NT2/D1 (cell line): ENCODE measurements around the gene AGBL1.

Experiments
- DNase-seq: peaks from one replicate; pipeline ENCODE4 v3.0.0-alpha.2; 2011; ENCODE audit warnings: low read depth, low spot score
- H3K27me3 ChIP-seq: 2 replicates; pipeline ENCODE4 v1.6.0; 2011; ENCODE audit warnings: mild to moderate bottlenecking; ENCODE audit not compliant: insufficient read length, insufficient read depth
- H3K36me3 ChIP-seq: 2 replicates; pipeline ENCODE4 v1.6.1; 2011; ENCODE audit warnings: mild to moderate bottlenecking, low read length, mixed read lengths; ENCODE audit not compliant: insufficient read depth, insufficient read length
- H3K4me1 ChIP-seq: 2 replicates; pipeline ENCODE4 v1.5.1; 2011; ENCODE audit not compliant: insufficient read depth, insufficient read length
- H3K4me3 ChIP-seq: 2 replicates; pipeline ENCODE4 v1.5.1; 2011; ENCODE audit warnings: low read depth; ENCODE audit not compliant: insufficient read length
- H3K9ac ChIP-seq: 2 replicates; pipeline ENCODE4 v1.6.0; 2011; ENCODE audit warnings: low read depth; ENCODE audit not compliant: insufficient read length
- H3K9me3 ChIP-seq: 2 replicates; pipeline ENCODE4 v1.5.1; 2011; ENCODE audit warnings: mild to moderate bottlenecking, low read length; ENCODE audit not compliant: insufficient read depth
- SUZ12 ChIP-seq: IDR thresholded peaks from 2 replicates; pipeline ENCODE4 v1.6.1; 2011; ENCODE audit not compliant: insufficient read length, insufficient read depth; ENCODE audit errors: extremely low read depth
- YY1 ChIP-seq: IDR thresholded peaks from 2 replicates; pipeline ENCODE4 v1.6.1; 2011; ENCODE audit not compliant: insufficient read length, insufficient read depth
- ZNF274 ChIP-seq: IDR thresholded peaks from 2 replicates; pipeline ENCODE4 v1.6.1; 2011; ENCODE audit warnings: mild to moderate bottlenecking, low read depth, low read length

AGBL1 gene

DNA sequence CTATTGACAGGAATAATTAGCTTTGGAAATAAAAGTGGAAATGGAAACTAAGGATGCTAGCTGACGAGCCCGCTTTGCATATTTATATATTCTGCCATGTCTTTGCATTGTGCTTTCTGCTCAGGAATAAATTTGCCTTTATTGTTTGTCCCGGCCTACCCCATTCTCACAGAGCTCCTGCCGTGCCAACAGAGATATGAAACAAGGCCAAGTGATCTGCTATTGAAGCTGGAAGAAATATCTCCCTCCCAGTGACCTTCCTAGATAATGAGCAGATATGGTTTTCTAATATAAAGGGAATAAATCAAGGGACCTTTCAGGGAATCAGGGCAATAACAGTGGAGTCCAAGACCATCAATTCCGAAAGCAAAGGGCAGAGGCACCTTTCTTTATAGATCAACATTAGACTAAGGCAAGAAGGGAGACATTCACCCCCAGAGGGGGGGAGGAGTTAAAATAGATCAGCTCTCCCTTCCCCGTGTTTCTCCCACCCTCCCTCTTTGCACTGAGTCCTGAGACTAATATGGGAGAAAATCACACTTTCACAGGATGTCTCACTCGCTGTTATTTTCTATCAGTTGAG, 664.6 kb downstream of the AGBL1 start:
- H3K36me3 ChIP-seq = no peaks in the 10 kb centered on the region
- no peaks in the 10 kb centered on the region for H3K27me3 ChIP-seq
- H3K4me3 ChIP-seq = no peak overlapping the region
- H3K4me1 ChIP-seq = no peaks in the 10 kb centered on the region
- no peaks in the 10 kb centered on the region for H3K9me3 ChIP-seq
- no peak for DNase-seq
- no peak overlapping the region for H3K9ac ChIP-seq
- no peak for TF ChIP-seq ZNF274
- TF ChIP-seq SUZ12 = no peak
- no peak for TF ChIP-seq YY1

DNA sequence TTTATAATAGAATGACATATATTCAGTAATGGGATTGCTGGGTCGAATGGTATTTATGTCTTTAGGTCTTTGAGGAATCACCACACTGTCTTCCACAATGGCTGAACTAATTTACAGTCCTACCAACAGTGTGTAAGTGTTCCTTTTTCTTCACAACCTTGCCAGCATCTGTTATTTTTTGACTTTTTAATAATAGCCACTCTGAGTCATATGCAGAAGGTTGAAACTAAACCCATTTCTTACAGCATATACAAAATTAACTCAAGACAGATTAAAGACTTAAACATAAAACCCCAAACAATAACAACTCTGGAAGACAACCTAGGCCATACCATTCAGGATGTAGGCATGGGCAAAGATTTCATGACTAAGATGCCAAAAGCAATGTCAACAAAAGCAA, 671.4 kb downstream of the AGBL1 start:
- H3K9ac ChIP-seq = no peak overlapping the region
- no peaks in the 10 kb centered on the region for H3K9me3 ChIP-seq
- H3K27me3 ChIP-seq = no peaks in the 10 kb centered on the region
- H3K4me3 ChIP-seq = no peak overlapping the region
- DNase-seq = no peak
- H3K4me1 ChIP-seq = no peaks in the 10 kb centered on the region
- TF ChIP-seq YY1 (no peak), SUZ12 (no peak), ZNF274 (no peak)
- H3K36me3 ChIP-seq = no peaks in the 10 kb centered on the region

DNA sequence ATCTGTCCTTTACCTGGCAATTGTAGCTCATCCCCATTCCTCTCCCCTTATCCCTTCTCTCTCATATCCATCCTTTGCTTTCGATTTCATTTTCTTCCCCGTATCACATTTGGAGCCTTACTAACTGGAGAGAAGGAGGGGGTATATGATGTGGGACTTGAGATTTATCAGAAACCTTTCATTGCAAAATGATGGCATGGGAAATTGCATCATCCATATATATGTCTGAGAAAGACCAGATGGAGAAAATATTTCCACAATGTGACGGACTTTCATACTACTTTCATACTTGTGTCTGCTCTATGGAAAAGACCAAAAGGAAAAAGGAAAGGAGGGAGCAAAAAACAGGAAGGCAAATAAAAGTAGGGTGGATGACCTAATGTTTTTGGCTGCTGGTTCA, 675.2 kb downstream of the AGBL1 start:
- no peaks in the 10 kb centered on the region for H3K9me3 ChIP-seq
- no peak overlapping the region for H3K4me3 ChIP-seq
- H3K36me3 ChIP-seq = no peaks in the 10 kb centered on the region
- no peak for TF ChIP-seq SUZ12
- TF ChIP-seq ZNF274 = no peak
- TF ChIP-seq YY1 = no peak
- no peaks in the 10 kb centered on the region for H3K4me1 ChIP-seq
- H3K9ac ChIP-seq = no peak overlapping the region
- H3K27me3 ChIP-seq = no peaks in the 10 kb centered on the region
- no peak for DNase-seq

DNA sequence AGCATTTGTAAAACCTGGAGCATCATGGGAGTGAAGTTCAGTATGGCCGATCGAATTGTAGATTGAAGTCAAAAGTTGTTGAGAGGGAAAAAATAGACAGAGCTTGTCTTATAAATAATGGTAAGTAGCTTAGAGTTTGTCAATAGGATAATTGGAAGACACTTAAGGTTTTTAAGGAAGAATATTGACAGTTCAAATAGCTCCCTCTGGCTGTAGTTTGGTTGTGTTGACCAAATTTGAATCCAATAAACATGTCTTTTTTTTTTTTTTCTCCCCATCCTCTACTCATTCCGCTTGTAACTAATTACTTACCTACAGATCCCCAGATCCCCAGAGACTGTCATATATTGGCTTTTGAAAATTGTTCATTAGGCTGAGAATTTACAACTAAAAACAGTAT, 677.0 kb downstream of the AGBL1 start:
- H3K36me3 ChIP-seq = no peaks in the 10 kb centered on the region
- TF ChIP-seq ZNF274 = no peak
- no peak for TF ChIP-seq SUZ12
- no peak for TF ChIP-seq YY1
- no peak for DNase-seq
- H3K9ac ChIP-seq = no peak overlapping the region
- no peaks in the 10 kb centered on the region for H3K27me3 ChIP-seq
- no peaks in the 10 kb centered on the region for H3K9me3 ChIP-seq
- no peaks in the 10 kb centered on the region for H3K4me1 ChIP-seq
- no peak overlapping the region for H3K4me3 ChIP-seq

DNA sequence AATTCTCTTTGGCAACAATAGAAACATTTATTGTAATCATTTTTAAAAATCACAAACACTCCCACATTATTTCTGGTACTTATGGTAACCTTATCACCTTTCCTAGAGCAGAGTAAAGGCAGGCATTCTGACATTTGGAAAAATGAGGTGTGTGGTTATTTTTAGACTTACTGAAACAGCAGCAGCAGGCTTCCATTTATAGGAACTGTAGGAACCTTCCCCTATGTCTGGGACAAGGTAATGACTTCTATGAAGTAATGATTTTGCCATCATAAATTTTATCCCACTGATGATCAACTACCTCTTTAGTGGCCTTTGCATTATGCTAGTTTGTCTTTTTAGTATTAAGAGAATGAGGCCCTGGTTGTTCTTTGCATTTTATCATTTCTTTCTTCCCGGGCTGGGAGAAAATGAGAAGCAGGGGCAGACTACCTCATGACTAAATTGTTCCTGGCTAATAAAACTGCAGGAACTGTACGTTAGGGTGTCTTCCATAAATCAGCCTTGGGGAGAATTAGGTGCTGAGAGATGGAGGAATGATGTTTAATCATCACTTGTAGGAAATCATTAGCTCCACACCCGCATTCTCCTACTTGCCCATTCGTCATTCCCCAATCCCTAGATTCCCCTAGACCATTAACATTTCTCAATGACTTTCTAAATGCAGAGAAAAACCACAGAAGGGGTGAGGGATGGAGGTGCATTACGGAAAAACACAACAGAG, 680.3 kb downstream of the AGBL1 start:
- H3K9ac ChIP-seq = no peak overlapping the region
- no peaks in the 10 kb centered on the region for H3K4me1 ChIP-seq
- H3K4me3 ChIP-seq = no peak overlapping the region
- H3K36me3 ChIP-seq = no peaks in the 10 kb centered on the region
- H3K27me3 ChIP-seq = no peaks in the 10 kb centered on the region
- DNase-seq = no peak
- TF ChIP-seq ZNF274 (no peak), YY1 (no peak), SUZ12 (no peak)
- no peaks in the 10 kb centered on the region for H3K9me3 ChIP-seq

DNA sequence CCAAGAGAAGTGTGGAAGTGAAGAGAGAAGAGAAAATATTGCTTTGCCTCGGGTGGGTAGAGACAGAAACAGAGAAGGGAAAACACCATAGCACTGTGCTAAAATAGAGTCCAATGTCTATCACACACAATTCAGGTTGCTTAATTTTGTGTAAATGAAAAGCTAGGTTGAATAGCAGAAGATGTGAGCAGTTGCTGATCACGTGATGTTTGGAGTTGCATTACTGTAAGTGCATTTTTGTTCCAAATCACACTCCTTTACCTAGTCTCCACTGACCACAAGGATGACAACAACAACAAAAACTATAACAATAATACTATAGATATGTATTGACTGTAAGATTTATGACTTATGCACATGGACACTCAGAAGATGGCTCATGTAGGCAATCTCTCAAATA, 683.2 kb downstream of the AGBL1 start:
- Histone ChIP-seq H3K9ac (no peak overlapping the region), H3K9me3 (no peaks in the 10 kb centered on the region), H3K4me3 (no peak overlapping the region), H3K4me1 (no peaks in the 10 kb centered on the region), H3K27me3 (no peaks in the 10 kb centered on the region), H3K36me3 (no peaks in the 10 kb centered on the region)
- DNase-seq = no peak
- TF ChIP-seq SUZ12 (no peak), ZNF274 (no peak), YY1 (no peak)

DNA sequence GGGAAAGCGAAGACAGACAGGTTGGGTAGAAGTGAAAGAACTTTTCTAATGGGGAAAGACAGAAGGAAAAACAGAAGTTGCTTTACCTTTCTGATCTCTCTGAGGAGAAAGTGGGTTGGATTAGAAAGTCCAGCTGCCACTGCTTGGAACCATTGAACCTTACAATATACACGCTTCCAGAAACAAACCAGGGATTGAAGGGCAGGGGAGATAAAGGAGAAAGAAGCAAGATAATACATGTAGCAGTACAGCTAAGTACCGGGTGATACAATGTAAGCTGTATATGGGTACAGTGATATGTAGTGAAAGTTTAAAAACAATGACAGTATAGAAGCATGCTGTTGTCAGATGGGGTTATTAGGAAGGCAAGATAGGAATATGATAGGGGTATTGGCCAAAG, 684.4 kb downstream of the AGBL1 start:
- Histone ChIP-seq H3K9ac (no peak overlapping the region), H3K9me3 (no peaks in the 10 kb centered on the region), H3K36me3 (no peaks in the 10 kb centered on the region), H3K4me1 (no peaks in the 10 kb centered on the region), H3K4me3 (no peak overlapping the region), H3K27me3 (no peaks in the 10 kb centered on the region)
- no peak for TF ChIP-seq YY1
- no peak for TF ChIP-seq ZNF274
- TF ChIP-seq SUZ12 = no peak
- no peak for DNase-seq
